ENCODE results near the gene EFNB2. TPM values are rescaled to one million over a fixed set of nuclear protein-coding genes. Genes with fewer than 3 reads are reported as not detected.

The EFNB2 gene
- total and polyA plus RNA-seq, 9 of the 15 experiments (the other 6 are each of a cell fraction or from before 2014, with no cell fraction given), result 0.01 to 0.29 (median 0.18) TPM

GRCh38 chr13:106453101-106453500, 82.4 kb downstream of the EFNB2 start (continued):
- TF ChIP-seq ZBTB40 (IDR thresholded peaks at IDR 0.05), result no peak
- TF ChIP-seq ZBTB40 (CRISPR knock-in tag; IDR thresholded peaks at IDR 0.05), result no peak
- TF ChIP-seq TSC22D4 (tag; IDR thresholded peaks at IDR 0.05), result no peak
- no peak for TF ChIP-seq ZFP36 (IDR thresholded peaks at IDR 0.05; ENCODE audit: low read depth, low read length, partially characterized antibody)

Data from K562 (cell line).